ENCODE data around the gene ADM2.
"Not testable (repeated sequence)": the region's sequence is repeated elsewhere in the genome, so short reads cannot be mapped to it uniquely, and the experiment has no call there.

The ADM2 gene

GRCh38 chr22:50481440-50482106 is at the start of gene ADM2:
Gene ADM2, plus strand, starts transcription at chr22:50481543. Its CDS starts 305 bp downstream, at chr22:50481848.
- peak; percentile 37 for DNase-seq (ENCODE audit: low read depth)

GRCh38 chr22:50432131-50432876 is 49.0 kb upstream of the ADM2 start:
- DNase-seq (ENCODE audit: low read depth), result no peak

GRCh38 chr22:50432877-50433510 is 48.3 kb upstream of the ADM2 start:
- DNase-seq (ENCODE audit: low read depth), result not testable (repeated sequence)

DNA sequence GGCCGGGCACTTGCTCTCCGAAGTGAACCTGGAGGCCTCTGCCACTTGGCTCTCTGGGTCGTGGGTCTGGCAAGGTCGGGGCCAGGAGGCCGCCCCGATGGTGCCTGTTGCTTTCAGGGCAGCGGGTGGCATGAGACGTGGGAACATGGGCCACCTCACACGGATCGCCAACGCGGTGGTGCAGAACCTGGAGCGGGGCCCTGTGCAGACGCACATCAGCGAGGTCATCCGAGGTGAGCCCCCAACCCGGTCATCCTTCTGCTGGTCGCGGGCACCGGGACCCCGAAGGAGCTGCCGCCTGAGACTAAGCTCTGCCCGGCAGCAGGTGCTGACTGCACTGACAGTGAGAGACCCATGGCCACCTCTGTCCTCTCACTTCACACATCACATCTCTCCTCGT is 46.5 kb upstream of the ADM2 start:
- DNase-seq (ENCODE audit: low read depth), result no peak

DNA sequence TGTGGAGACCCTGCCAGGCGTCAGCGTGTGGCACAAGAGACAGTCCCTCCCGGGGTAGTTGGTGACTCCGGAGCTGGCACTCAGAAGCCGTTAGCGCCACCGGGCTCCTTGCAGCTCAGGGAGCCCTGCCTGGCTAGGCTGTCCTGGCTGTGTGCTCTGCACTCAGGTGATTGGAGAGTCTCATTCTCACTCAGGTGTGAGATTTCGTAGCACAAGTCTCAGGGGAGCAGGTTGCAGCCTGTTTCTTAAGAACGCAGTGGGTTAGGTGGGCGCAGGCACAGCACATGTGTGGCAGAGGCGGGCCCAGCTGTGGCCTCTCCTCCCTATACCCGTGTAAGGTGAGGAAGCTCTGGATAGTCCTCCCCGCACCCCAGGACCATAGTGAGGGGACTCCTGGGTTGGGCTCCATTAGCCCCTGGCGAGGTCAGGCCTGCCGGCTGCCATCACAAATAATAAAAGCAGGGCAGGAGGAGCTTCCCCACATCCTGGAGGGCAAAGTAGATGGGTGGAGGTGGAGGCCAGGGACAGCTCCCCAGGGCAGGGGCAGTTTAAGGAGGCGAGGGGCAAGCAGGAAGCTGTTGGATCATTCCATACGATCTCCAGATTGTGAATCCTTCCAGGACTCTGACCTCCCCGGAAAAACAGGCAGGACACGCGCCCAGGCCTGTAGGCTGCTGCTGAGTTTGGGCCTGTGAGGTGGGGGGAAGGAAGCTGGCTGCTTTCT is 45.9 kb upstream of the ADM2 start:
- DNase-seq (ENCODE audit: low read depth), result no peak

GRCh38 chr22:50436015-50436830 is 45.1 kb upstream of the ADM2 start:
- DNase-seq (ENCODE audit: low read depth), result no peak

DNA sequence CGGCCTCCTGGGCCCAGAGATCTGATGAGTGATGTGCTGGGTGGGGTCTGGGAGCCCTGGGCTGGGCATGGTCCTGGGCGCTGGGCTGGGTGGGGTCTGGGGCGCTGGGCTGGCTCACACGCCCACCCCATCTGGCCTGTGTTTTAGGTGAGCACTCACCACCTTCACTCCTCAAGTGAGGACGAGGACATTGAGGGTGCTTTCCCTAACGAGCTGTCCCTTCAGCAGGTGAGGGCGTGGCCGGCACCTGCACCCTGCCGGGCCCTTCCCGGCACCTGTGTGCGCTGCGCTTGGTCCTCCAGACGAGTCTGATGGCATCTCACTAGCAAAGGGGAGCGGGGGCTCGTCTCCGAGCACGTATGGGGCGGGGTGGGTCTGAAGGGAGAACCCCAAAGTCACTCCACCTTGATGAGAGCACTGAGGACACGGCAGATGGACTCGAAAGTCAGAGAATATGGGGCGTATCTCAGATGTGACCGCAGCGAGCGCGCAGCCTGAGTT is 44.5 kb upstream of the ADM2 start:
- no peak for DNase-seq (ENCODE audit: low read depth)

DNA sequence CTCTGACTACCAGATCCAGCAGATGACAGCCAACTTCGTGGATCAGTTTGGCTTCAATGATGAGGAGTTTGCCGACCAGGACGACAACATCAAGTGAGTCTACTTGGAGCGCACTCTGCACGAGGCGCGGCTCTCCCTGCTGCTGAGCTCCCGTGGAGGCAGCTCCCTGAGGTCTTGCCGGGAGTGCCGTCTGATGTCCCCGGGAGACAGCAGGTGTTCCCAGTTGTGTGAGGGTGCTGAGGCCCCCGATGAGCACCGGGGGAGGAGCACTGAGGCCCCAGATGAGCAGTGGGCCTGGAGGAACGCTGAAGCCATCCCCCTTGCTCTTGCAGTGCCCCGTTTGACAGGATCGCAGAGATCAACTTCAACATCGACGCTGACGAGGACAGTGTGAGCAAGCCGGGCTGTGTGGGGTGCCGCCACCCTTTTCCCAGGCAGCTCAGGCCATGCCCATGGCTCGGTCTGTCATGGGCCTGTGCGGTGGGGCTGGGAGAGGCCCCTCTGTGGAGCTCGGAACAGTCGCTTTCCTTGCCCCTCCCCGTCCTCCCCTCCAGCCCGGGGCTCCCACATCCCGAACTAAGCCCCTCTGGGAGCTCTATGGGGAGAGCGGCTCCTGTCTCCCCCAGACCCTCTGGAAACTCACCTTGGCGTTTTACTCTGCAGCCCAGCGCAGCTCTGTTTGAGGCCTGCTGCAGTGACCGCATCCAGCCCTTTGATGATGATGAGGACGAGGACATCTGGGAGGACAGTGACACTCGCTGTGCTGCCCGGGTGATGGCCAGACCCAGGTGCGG is 43.6 kb upstream of the ADM2 start:
- no peak for DNase-seq (ENCODE audit: low read depth)

DNA sequence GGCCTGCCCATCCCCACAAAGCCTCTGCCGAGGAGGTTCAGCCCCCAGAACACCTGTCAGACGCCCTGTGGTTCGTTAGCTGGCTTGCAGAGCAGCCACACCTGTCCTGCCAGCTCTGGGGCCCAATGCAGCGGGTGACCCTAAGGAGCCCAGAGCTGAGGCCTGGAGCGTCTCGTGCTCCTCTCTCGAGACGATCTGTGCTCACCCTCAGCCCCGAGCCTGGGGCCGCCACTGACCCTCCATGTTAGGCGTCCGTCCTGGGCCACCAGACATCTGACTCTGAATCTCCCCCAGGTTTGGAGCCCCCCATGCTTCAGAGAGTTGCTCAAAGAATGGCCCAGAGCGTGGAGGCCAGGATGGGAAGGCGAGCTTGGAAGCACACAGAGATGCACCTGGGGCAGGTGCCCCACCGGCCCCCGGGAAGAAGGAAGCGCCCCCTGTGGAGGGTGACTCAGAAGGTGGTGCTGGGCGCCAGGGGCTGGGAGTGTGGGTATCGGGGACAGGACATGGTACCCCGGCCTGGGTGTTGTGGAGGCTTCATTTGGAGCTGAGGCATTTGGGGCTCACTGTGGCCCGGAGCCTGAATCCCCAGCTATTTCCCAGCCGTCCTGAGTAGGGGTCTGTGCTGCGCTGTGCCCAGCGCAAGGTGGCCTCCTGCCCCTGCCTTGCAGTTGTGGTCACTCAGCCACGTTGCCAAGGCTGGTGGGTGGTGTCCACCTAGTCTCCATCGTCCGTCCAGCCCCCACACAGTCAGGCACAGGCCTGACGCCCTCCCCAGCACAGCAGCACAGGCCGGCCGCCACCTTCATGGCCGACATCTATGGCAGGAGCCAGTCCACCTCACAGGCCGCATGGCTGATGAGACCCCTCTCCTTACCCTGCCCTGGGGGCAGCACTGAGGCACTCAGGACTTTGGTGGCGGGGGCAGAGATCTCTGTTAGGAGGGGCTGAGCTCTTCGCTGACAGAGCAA is 42.8 kb upstream of the ADM2 start:
- DNase-seq (ENCODE audit: low read depth), result no peak

DNA sequence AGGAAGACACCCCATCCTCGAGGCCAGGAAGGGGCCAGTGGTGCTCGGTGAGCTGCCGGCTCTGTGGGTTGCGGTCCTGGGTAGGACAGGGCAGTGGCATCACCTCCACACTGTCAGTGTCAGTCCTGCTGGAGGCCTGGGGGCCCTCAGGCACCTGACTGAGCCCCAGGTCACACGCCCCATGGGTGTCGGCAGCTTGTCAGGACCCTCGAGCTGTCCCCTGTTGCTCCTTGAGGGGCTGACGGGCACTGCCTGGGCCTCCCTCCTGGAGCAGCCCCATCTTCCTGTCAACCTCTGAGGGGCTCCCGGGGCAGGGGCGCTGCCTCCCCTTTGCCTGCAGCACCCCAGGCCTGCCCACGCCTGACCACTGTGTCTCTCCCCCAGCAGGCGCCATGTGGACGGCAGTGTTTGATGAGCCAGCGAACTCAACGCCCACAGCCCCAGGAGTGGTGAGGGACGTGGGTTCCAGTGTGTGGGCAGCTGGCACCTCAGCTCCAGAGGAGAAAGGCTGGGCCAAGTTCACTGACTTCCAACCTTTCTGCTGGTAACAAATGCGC is 42.0 kb upstream of the ADM2 start:
- DNase-seq (ENCODE audit: low read depth), result no peak

- no peak for DNase-seq (ENCODE audit: low read depth)
Observed at GRCh38 chr22:50439871-50440331, 41.4 kb upstream of the ADM2 start.

DNA sequence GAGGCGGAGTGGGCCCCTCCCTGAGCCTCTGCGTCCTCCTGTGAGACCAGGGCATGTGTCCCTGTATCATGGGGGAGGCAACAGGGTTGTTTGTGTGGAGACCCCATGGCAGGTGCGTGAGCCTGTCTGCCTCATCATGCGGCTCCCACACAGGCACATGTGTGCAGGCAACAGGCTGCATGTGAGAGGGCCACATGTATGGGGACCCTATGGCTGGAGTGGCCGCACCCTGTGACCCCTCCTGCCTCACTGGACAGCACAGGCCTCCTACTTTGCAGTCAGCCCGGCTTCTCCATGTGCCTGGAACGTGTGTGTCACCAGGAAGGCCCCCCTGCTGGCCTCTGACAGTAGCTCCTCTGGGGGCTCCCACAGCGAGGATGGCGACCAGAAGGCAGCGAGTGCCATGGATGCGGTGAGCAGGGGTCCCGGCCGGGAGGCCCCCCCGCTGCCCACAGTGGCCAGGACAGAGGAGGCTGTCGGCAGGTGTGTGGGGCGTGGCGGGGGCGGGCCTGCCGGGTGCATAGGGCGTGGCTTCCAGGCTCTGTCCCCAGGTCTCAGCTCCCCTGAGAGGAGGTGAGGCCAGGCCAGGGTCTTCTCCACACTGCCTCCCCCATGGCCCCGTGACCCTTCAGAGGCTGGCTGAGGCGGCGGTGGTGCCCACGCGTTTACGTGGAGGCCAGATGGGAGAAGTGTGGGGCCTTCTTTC is 40.6 kb upstream of the ADM2 start:
- no peak for DNase-seq (ENCODE audit: low read depth)

GRCh38 chr22:50441428-50441993 is 39.8 kb upstream of the ADM2 start:
- DNase-seq (ENCODE audit: low read depth), result no peak

DNA sequence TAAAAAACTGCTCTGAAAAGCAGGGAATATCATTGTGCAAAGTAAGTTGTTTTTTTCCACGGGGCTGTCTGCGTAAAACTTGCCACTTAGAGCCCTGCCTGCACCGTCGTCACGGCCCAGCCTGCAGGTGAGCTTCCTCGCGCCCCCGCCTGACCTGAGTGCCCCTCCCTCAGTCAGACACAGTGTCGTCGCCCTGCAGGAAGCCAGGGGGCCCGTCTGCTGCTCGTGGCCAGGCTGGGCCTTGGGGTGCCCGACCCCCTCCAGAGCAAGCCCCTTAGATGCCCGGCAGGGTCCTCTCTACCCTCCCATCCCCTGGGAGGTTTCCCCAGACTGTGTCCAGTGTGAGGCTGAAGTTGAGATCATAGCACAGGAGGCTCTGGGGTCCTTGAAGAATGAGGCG is 38.1 kb upstream of the ADM2 start:
- DNase-seq (ENCODE audit: low read depth), result no peak

GRCh38 chr22:50443801-50444625 is 37.3 kb upstream of the ADM2 start:
- DNase-seq (ENCODE audit: low read depth), result no peak

GRCh38 chr22:50444663-50445062 is 36.7 kb upstream of the ADM2 start:
- no peak for DNase-seq (ENCODE audit: low read depth)

Data from activated gamma-delta T cell treated with anti-CD3 and anti-CD28 coated beads, Interleukin-2, amount 50 U/mL, for 16 hours (primary cell).